H1 (cell line): Measurements from ENCODE around the gene LRRC63. TPM values are rescaled to one million over a fixed set of nuclear protein-coding genes. Genes with fewer than 3 reads are reported as not detected.

Experiments used
- CTCF ChIA-PET: fragments of 300-600 bp; sonication (Branson Sonifier 250); formaldehyde crosslinking; loops from one replicate; lab custom pipeline; 2021; ENCODE audit not compliant: partially characterized antibody; lab: Charles Lee
- POLR2A ChIA-PET: fragments of 300-600 bp; sonication (Branson Sonifier 250); formaldehyde crosslinking; loops from one replicate; lab custom pipeline; 2021; ENCODE audit warnings: inconsistent platforms; ENCODE audit not compliant: partially characterized antibody; lab: Charles Lee
- DNase-seq, 2 experiments: peaks; one replicate each; pipeline versions ENCODE4 v3.0.0 to v3.0.0-alpha.2; 2010 to 2022; ENCODE audit warnings: low spot score in 2 of 2, low read depth in 1 of 2, mixed read lengths in 1 of 2
- FAIRE-seq: peaks from 2 replicates; lab custom pipeline; 2011; peaks lifted over from hg19 to GRCh38; lab: Jason Lieb, UNC
- H2AFZ ChIP-seq: 2 replicates; pipeline ENCODE4 v1.8.1; 2012; ENCODE audit warnings: low read length, inconsistent platforms
- H2AK5ac ChIP-seq: 2 replicates; pipeline ENCODE4 v1.6.1; 2013; ENCODE audit warnings: low read depth, low read length
- H2BK120ac ChIP-seq: replicated peaks from 2 replicates; pipeline ENCODE3; 2013; ENCODE audit warnings: low read depth, low read length, inconsistent platforms
- H2BK12ac ChIP-seq: 2 replicates; pipeline ENCODE4 v1.6.1; 2013; ENCODE audit warnings: low read depth, low read length
- H2BK15ac ChIP-seq: 2 replicates; pipeline ENCODE4 v1.6.1; 2013; ENCODE audit warnings: low read length
- H2BK20ac ChIP-seq: 2 replicates; pipeline ENCODE4 v1.6.1; 2013; ENCODE audit warnings: low read length
- H2BK5ac ChIP-seq: 2 replicates; pipeline ENCODE4 v1.6.1; 2013; ENCODE audit warnings: low read depth, low read length
- H3K14ac ChIP-seq: 2 replicates; pipeline ENCODE4 v1.6.1; 2013; ENCODE audit warnings: inconsistent platforms; ENCODE audit not compliant: insufficient read length
- H3K18ac ChIP-seq: 2 replicates; pipeline ENCODE4 v1.6.1; 2013; ENCODE audit warnings: low read length; ENCODE audit errors: extremely low read depth
- H3K23ac ChIP-seq: 2 replicates; pipeline ENCODE4 v1.6.1; 2013; ENCODE audit warnings: inconsistent platforms; ENCODE audit not compliant: insufficient read length
- H3K23me2 ChIP-seq: 2 replicates; pipeline ENCODE4 v1.6.1; 2013; ENCODE audit warnings: low read depth, low read length
- H3K27ac ChIP-seq: 2 replicates; pipeline ENCODE4 v1.6.1; 2011; ENCODE audit warnings: low read depth, low read length, inconsistent platforms
- H3K27me3 ChIP-seq, 4 experiments: replicated peaks in 1 of 4; 1 replicate in 1 of 4; 2 replicates in 3 of 4; pipeline versions ENCODE4 v1.6.1 to v1.8.1; 2011 to 2013; ENCODE audit warnings: low read length in 3 of 4, mild to moderate bottlenecking in 3 of 4, inconsistent platforms in 2 of 4, mixed read lengths in 2 of 4, moderate library complexity in 1 of 4; ENCODE audit not compliant: control insufficient read depth in 3 of 4, insufficient read depth in 3 of 4; ENCODE audit errors: extremely low read depth in 1 of 4
- H3K36me3 ChIP-seq, 4 experiments: 2 replicates each; pipeline versions ENCODE4 v1.6.1 to v1.8.1; 2011 to 2013; ENCODE audit warnings: mild to moderate bottlenecking in 4 of 4, low read length in 3 of 4, moderate library complexity in 2 of 4, control low read depth in 1 of 4, inconsistent platforms in 1 of 4; ENCODE audit not compliant: insufficient read depth in 4 of 4, control insufficient read depth in 2 of 4
- H3K4ac ChIP-seq: replicated peaks from 2 replicates; pipeline ENCODE3; 2013; ENCODE audit warnings: low read length, low read depth, mixed read lengths, inconsistent platforms; ENCODE audit not compliant: insufficient read length
- H3K4me1 ChIP-seq, 4 experiments: replicated peaks in 1 of 4; 1 replicate in 1 of 4; 2 replicates in 3 of 4; pipeline versions ENCODE4 v1.6.1 to v1.8.1; 2011 to 2013; ENCODE audit warnings: low read length in 3 of 4, inconsistent platforms in 2 of 4, mixed read lengths in 1 of 4; ENCODE audit not compliant: insufficient read depth in 4 of 4, control insufficient read depth in 3 of 4
- H3K4me2 ChIP-seq, 2 experiments: 2 replicates each; pipeline versions ENCODE4 v1.6.1 to v1.8.1; 2011 to 2013; ENCODE audit warnings: low read depth in 2 of 2, low read length in 2 of 2, control low read depth in 1 of 2, inconsistent platforms in 1 of 2, mild to moderate bottlenecking in 1 of 2; ENCODE audit not compliant: insufficient read depth in 1 of 2
- H3K4me3 ChIP-seq, 4 experiments: fragments of 200-600, 300-600 bp in 1 of 4; sonication (generic), shearing (Covaris generic), sonication (Bioruptor Twin) in 1 of 4; 2 replicates each; pipeline versions ENCODE4 v1.5.1 to v1.8.1; 2011 to 2016; ENCODE audit warnings: low read length in 4 of 4, low read depth in 3 of 4, control low read depth in 2 of 4, inconsistent platforms in 2 of 4, mild to moderate bottlenecking in 2 of 4, mixed read lengths in 1 of 4, moderate library complexity in 1 of 4; ENCODE audit not compliant: insufficient read depth in 2 of 4; ENCODE audit errors: extremely low read depth in 1 of 4
- H3K56ac ChIP-seq: replicated peaks from 2 replicates; pipeline ENCODE3; 2013; ENCODE audit warnings: low read depth, mild to moderate bottlenecking, mixed read lengths, low read length, inconsistent platforms; ENCODE audit not compliant: insufficient read length
- H3K79me1 ChIP-seq: 2 replicates; pipeline ENCODE4 v1.6.1; 2013; ENCODE audit warnings: low read depth, low read length, control low read depth
- H3K79me2 ChIP-seq, 2 experiments: 2 replicates each; pipeline versions ENCODE4 v1.6.1 to v1.8.1; 2012 to 2013; ENCODE audit warnings: low read length in 2 of 2, mild to moderate bottlenecking in 2 of 2, inconsistent platforms in 1 of 2; ENCODE audit not compliant: insufficient read depth in 2 of 2, control insufficient read depth in 1 of 2
- H3K9ac ChIP-seq, 4 experiments: replicated peaks in 1 of 4; 1 replicate in 1 of 4; 2 replicates in 3 of 4; pipeline versions ENCODE4 v1.6.1 to v1.8.1; 2011 to 2013; ENCODE audit warnings: low read depth in 3 of 4, low read length in 3 of 4, control low read depth in 2 of 4, mild to moderate bottlenecking in 2 of 4, moderate library complexity in 2 of 4, inconsistent platforms in 1 of 4; ENCODE audit errors: extremely low read depth in 1 of 4
- H3K9me3 ChIP-seq, 2 experiments: 2 replicates each; pipeline versions ENCODE4 v1.6.1 to v1.8.1; 2012 to 2013; ENCODE audit warnings: mild to moderate bottlenecking in 2 of 2, moderate library complexity in 2 of 2, control low read depth in 1 of 2, inconsistent platforms in 1 of 2, low read depth in 1 of 2, low read length in 1 of 2, mixed read lengths in 1 of 2; ENCODE audit not compliant: insufficient read depth in 2 of 2
- H4K20me1 ChIP-seq, 2 experiments: replicated peaks in 1 of 2; 2 replicates each; pipeline versions ENCODE3 to v1.8.1; 2011 to 2013; ENCODE audit warnings: inconsistent platforms in 2 of 2, low read length in 2 of 2, mild to moderate bottlenecking in 1 of 2; ENCODE audit not compliant: insufficient read depth in 2 of 2, control insufficient read depth in 1 of 2
- H4K5ac ChIP-seq: 2 replicates; pipeline ENCODE4 v1.6.1; 2013; ENCODE audit warnings: low read length, low read depth, mixed read lengths, inconsistent platforms; ENCODE audit not compliant: insufficient read length
- H4K8ac ChIP-seq: 2 replicates; pipeline ENCODE4 v1.8.0; 2013; ENCODE audit warnings: mild to moderate bottlenecking, moderate library complexity, low read length, inconsistent platforms; ENCODE audit not compliant: insufficient read depth; ENCODE audit errors: extremely low read depth
- H4K91ac ChIP-seq: replicated peaks from 2 replicates; pipeline ENCODE3; 2013; ENCODE audit warnings: low read length, mixed read lengths, inconsistent platforms; ENCODE audit not compliant: insufficient read length
- BCL11A ChIP-seq, 2 experiments: IDR thresholded peaks; one replicate each; pipeline ENCODE4 v1.6.1; 2011; ENCODE audit warnings: low read depth in 2 of 2, low read length in 2 of 2, mild to moderate bottlenecking in 2 of 2
- PHF8 ChIP-seq: fragments of 200-600 bp; sonication (generic); conservative IDR thresholded peaks from 2 replicates; pipeline ENCODE4 v1.7.1; 2012; ENCODE audit warnings: low read depth, mild to moderate bottlenecking, inconsistent platforms, low read length, moderate library complexity
- RFX5 ChIP-seq: IDR thresholded peaks from 2 replicates; pipeline ENCODE4 v1.6.1; 2011; ENCODE audit warnings: low read depth, low read length, improper control_type of control experiment, borderline replicate concordance
- SIN3A ChIP-seq, 2 experiments: IDR thresholded peaks in 1 of 2; conservative IDR thresholded peaks in 1 of 2; 2 replicates each; pipeline ENCODE4 v1.6.1; 2011 to 2012; ENCODE audit warnings: low read length in 2 of 2, improper control_type of control experiment in 1 of 2, low read depth in 1 of 2, mild to moderate bottlenecking in 1 of 2
- SUZ12 ChIP-seq: fragments of 200-600 bp; sonication (generic); IDR thresholded peaks from 2 replicates; pipeline ENCODE4 v1.6.1; 2012; ENCODE audit warnings: mild to moderate bottlenecking, inconsistent platforms, low read length, moderate library complexity, mixed read lengths
- WGBS, 2 experiments: shearing (Covaris generic) in 1 of 2; methylation state at CpG; one replicate each; pipeline versions ENCODE4 v1.1.6 to v1.1.7; 2013 to 2015; ENCODE audit warnings: low lambda C conversion rate in 2 of 2, mixed read lengths in 2 of 2, inconsistent platforms in 1 of 2, low coverage in 1 of 2, missing lambda C conversion rate in 1 of 2; ENCODE audit not compliant: insufficient replicate concordance in 2 of 2, insufficient coverage in 1 of 2, insufficient read length in 1 of 2; ENCODE audit errors: extremely low coverage in 1 of 2, missing lambda C conversion rate in 1 of 2; 5-methylcytosine and 5-hydroxymethylcytosine counted together
- polyA plus RNA-seq, 7 experiments: library from polyadenylated mRNA; depleted of rRNA in 3 of 7; stranded (reverse) in 5 of 7; unstranded in 2 of 7; fragments of >200 nt in 5 of 7; fragments of 200-250 nt in 2 of 7; gene quantifications; 1 replicate in 5 of 7; 2 replicates in 1 of 7; 4 replicates in 1 of 7; pipeline versions ENCODE4 v1.2.1 to v1.2.3, GENCODE V29; 2011 to 2013; ENCODE audit warnings: missing spikeins in 2 of 7, mixed read lengths in 2 of 7
- total RNA-seq: library from RNA; stranded (reverse); fragmentation: NEBNext Ultra II Directional; extraction: Animal tissue kit (Norgen Biotek cat#: 25700); gene quantifications from 2 replicates; pipeline ENCODE4 v1.2.1, GENCODE V29; 2021
- TF ChIP-seq, protein P1 (sequence below): IDR thresholded peaks from 2 replicates; pipeline ENCODE4 v1.6.1; 2012; ENCODE audit warnings: inconsistent platforms
- TF ChIP-seq, protein P2 (sequence below): IDR thresholded peaks from 2 replicates; pipeline ENCODE4 v1.6.1; 2011; ENCODE audit warnings: low read length, improper control_type of control experiment

LRRC63 gene
- total and polyA plus RNA-seq, 2 of the 8 experiments (the other 6 are each of a cell fraction or from before 2014, with no cell fraction given), result not detected

GRCh38 chr13:46320821-46321220 is 109.1 kb downstream of the LRRC63 start:
- H2AFZ ChIP-seq, result no peak overlapping the region
- FAIRE-seq (no peak), DNase-seq (no peak)
- no peaks in the 10 kb centered on the region for H4K20me1 ChIP-seq
- no peak overlapping the region for H4K91ac ChIP-seq
- no peaks in the 10 kb centered on the region for H3K36me3 ChIP-seq
- H3K4ac ChIP-seq, result no peak overlapping the region
- no peak overlapping the region for H2AK5ac ChIP-seq
- no peaks in the 10 kb centered on the region for H3K27me3 ChIP-seq
- H3K79me1 ChIP-seq, result no peaks in the 10 kb centered on the region
- ChIA-PET POLR2A (interaction anchor here (0.5 kb wide), 1 partner anchor 127 kb away, joined by 4 read pairs; no protein-coding TSS in a partner anchor), CTCF (interaction anchor here (0.5 to 2.2 kb wide), 16 partner anchors 9 to 195 kb away, joined by 3 to 9 read pairs (median 4); no protein-coding TSS in a partner anchor)
- no peaks in the 10 kb centered on the region for H3K9me3 ChIP-seq
- no peak overlapping the region for H2BK120ac ChIP-seq
- no peaks in the 10 kb centered on the region for H3K23me2 ChIP-seq
- no peak overlapping the region for H3K18ac ChIP-seq
- no peaks in the 10 kb centered on the region for H3K4me1 ChIP-seq
- H3K14ac ChIP-seq, result no peak overlapping the region
- no peak overlapping the region for H3K56ac ChIP-seq
- no peak overlapping the region for H3K4me3 ChIP-seq
- no peak overlapping the region for H4K8ac ChIP-seq
- no peak overlapping the region for H2BK15ac ChIP-seq
- no peak overlapping the region for H3K9ac ChIP-seq
- no peak overlapping the region for H2BK20ac ChIP-seq
- no peaks in the 10 kb centered on the region for H3K79me2 ChIP-seq
- H4K5ac ChIP-seq, result no peak overlapping the region
- no peak overlapping the region for H3K23ac ChIP-seq
- no peak overlapping the region for H3K4me2 ChIP-seq
- no peak overlapping the region for H2BK12ac ChIP-seq
- no peak overlapping the region for H2BK5ac ChIP-seq
- 92% methylated on average over 4 of the region's 4 CpGs; no CpG with 5 or more reads in 1 of the 2 experiments for WGBS, 2 experiments
- TF ChIP-seq PHF8, result no peak
- no peak for TF ChIP-seq RFX5
- TF ChIP-seq, protein P1, sequence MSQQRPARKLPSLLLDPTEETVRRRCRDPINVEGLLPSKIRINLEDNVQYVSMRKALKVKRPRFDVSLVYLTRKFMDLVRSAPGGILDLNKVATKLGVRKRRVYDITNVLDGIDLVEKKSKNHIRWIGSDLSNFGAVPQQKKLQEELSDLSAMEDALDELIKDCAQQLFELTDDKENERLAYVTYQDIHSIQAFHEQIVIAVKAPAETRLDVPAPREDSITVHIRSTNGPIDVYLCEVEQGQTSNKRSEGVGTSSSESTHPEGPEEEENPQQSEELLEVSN, result no peak
- no peak for TF ChIP-seq SIN3A (conservative IDR thresholded peaks at IDR 0.05 in 1 of 2, IDR thresholded peaks at IDR 0.05 in 1 of 2; ENCODE audit: low read depth in 1 of 2, low read length in 2 of 2)
- TF ChIP-seq SUZ12, result no peak
- TF ChIP-seq, protein P2, sequence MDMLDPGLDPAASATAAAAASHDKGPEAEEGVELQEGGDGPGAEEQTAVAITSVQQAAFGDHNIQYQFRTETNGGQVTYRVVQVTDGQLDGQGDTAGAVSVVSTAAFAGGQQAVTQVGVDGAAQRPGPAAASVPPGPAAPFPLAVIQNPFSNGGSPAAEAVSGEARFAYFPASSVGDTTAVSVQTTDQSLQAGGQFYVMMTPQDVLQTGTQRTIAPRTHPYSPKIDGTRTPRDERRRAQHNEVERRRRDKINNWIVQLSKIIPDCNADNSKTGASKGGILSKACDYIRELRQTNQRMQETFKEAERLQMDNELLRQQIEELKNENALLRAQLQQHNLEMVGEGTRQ, result no peak
- no peak for TF ChIP-seq BCL11A (IDR thresholded peaks at IDR 0.05; ENCODE audit: low read depth in 2 of 2, low read length in 2 of 2)
- H3K27ac ChIP-seq, result no peak overlapping the region
